Measurements from ENCODE around the gene EIPR1. TPM values are rescaled to one million over a fixed set of nuclear protein-coding genes. Genes with fewer than 3 reads are reported as not detected.

EIPR1 gene
- total RNA-seq, 2 experiments from 2014 or later, result 38.2 to 40.5 TPM

DNA sequence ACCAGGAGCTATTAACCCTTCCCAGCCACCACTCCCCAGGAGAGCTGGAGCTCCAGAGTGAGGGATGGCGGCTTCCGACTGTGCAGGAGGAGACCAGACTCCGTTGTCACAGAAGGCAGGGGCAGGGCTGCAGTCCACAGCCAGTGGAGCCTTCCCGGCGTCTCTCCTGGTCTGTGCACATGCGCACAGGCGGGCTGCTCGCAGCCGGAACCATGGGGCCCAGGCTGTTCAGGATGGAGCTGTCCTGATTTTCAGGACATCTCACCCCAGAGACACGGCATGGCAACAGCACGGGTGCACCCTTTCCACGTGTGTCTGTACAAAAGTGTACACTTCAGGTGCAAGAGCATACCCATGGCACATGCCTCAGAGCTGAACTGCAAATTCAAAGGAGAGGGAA lies 28.9 kb downstream of the EIPR1 start:
- Mint-ChIP-seq H3K4me3 (no peak overlapping the region), H3K27ac (no peak overlapping the region), H3K36me3 (peaks cover 52% of the 10 kb centered on the region), H3K27me3 (no peaks in the 10 kb centered on the region), H3K4me1 (ENCODE audit: low read depth) (no peaks in the 10 kb centered on the region), H3K9me3 (peaks cover 23% of the 10 kb centered on the region)
- CTCF ChIA-PET, result no interaction called here
- POLR2A ChIA-PET, result no interaction called here
- DNase-seq, result no peak
- intact Hi-C loops (cut with micrococcal nuclease), result no loop called here

GRCh38 chr2:3345621-3346020 lies 32.0 kb downstream of the EIPR1 start:
- peaks cover 31% of the 10 kb centered on the region for H3K36me3 Mint-ChIP-seq
- peaks cover 11% of the 10 kb centered on the region for H3K9me3 Mint-ChIP-seq
- intact Hi-C loops (cut with micrococcal nuclease), result no loop called here
- H3K4me3 Mint-ChIP-seq, result no peak overlapping the region
- H3K27ac Mint-ChIP-seq, result no peak overlapping the region
- H3K4me1 Mint-ChIP-seq (ENCODE audit: low read depth), result no peaks in the 10 kb centered on the region
- no peak for DNase-seq
- POLR2A ChIA-PET, result no interaction called here
- H3K27me3 Mint-ChIP-seq, result no peaks in the 10 kb centered on the region
- CTCF ChIA-PET, result no interaction called here

GRCh38 chr2:3344897-3345296 lies 32.7 kb downstream of the EIPR1 start:
- intact Hi-C loops (cut with micrococcal nuclease), result no loop called here
- Mint-ChIP-seq H3K27me3 (no peaks in the 10 kb centered on the region), H3K4me3 (no peak overlapping the region), H3K36me3 (peaks cover 25% of the 10 kb centered on the region), H3K27ac (no peak overlapping the region), H3K9me3 (peaks cover 4% of the 10 kb centered on the region), H3K4me1 (ENCODE audit: low read depth) (no peaks in the 10 kb centered on the region)
- DNase-seq, result no peak
- POLR2A ChIA-PET, result no interaction called here
- CTCF ChIA-PET, result no interaction called here

- ChIA-PET POLR2A (no interaction called here), CTCF (no interaction called here)
- Mint-ChIP-seq H3K27ac (no peak overlapping the region), H3K9me3 (peaks cover 4% of the 10 kb centered on the region), H3K36me3 (peaks cover 20% of the 10 kb centered on the region), H3K27me3 (no peaks in the 10 kb centered on the region), H3K4me3 (no peak overlapping the region), H3K4me1 (ENCODE audit: low read depth) (no peaks in the 10 kb centered on the region)
- no peak for DNase-seq
- intact Hi-C loops (cut with micrococcal nuclease), result no loop called here
These were observed 34.6 kb downstream of the EIPR1 start for GRCh38 chr2:3343012-3343411.

GRCh38 chr2:3342324-3342723 lies 35.3 kb downstream of the EIPR1 start:
- no peak overlapping the region for H3K27ac Mint-ChIP-seq
- intact Hi-C loops (cut with micrococcal nuclease), result no loop called here
- ChIA-PET POLR2A (no interaction called here), CTCF (no interaction called here)
- H3K9me3 Mint-ChIP-seq, result peaks cover under 1% of the 10 kb centered on the region
- H3K4me3 Mint-ChIP-seq, result no peak overlapping the region
- DNase-seq, result no peak
- H3K36me3 Mint-ChIP-seq, result peaks cover 13% of the 10 kb centered on the region
- no peaks in the 10 kb centered on the region for H3K4me1 Mint-ChIP-seq (ENCODE audit: low read depth)
- no peaks in the 10 kb centered on the region for H3K27me3 Mint-ChIP-seq

GRCh38 chr2:3341336-3341735 lies 36.3 kb downstream of the EIPR1 start:
- Mint-ChIP-seq H3K27ac (no peak overlapping the region), H3K4me3 (no peak overlapping the region), H3K36me3 (peaks cover 5% of the 10 kb centered on the region), H3K4me1 (ENCODE audit: low read depth) (no peaks in the 10 kb centered on the region), H3K27me3 (no peaks in the 10 kb centered on the region), H3K9me3 (no peaks in the 10 kb centered on the region)
- ChIA-PET CTCF (no interaction called here), POLR2A (no interaction called here)
- intact Hi-C loops (cut with micrococcal nuclease), result no loop called here
- DNase-seq, result no peak

- POLR2A ChIA-PET, result no interaction called here
- Mint-ChIP-seq H3K4me1 (ENCODE audit: low read depth) (no peaks in the 10 kb centered on the region), H3K27ac (no peak overlapping the region), H3K36me3 (peaks cover 15% of the 10 kb centered on the region), H3K4me3 (no peak overlapping the region), H3K9me3 (peaks cover 4% of the 10 kb centered on the region), H3K27me3 (no peaks in the 10 kb centered on the region)
- no peak for DNase-seq
- intact Hi-C loops (cut with micrococcal nuclease), result no loop called here
- CTCF ChIA-PET, result no interaction called here
These were observed 37.5 kb downstream of the EIPR1 start for GRCh38 chr2:3340144-3340543.

DNA sequence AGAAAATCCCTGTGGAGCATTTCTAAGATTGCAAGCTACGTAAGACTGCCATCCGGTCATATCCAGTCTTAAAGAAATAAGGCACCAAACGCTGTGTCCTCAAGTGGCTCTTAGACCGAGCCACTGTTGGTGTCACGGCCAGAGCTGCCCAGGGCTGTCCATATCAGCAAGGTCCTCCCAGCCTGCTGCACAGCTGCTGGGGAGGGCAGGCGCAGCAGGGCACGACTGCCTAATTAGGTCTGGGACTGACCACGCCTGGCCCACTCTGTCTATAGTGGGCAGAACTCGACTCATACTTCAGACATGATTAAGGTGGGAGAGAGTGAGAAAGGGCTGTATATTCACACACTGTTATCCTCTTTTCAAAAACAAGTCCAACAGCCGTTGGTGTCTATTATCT lies 39.3 kb downstream of the EIPR1 start:
- no peak overlapping the region for H3K27ac Mint-ChIP-seq
- peaks cover 4% of the 10 kb centered on the region for H3K9me3 Mint-ChIP-seq
- no peak for DNase-seq
- peaks cover 23% of the 10 kb centered on the region for H3K36me3 Mint-ChIP-seq
- no peaks in the 10 kb centered on the region for H3K4me1 Mint-ChIP-seq (ENCODE audit: low read depth)
- no peaks in the 10 kb centered on the region for H3K27me3 Mint-ChIP-seq
- CTCF ChIA-PET, result no interaction called here
- no peak overlapping the region for H3K4me3 Mint-ChIP-seq
- intact Hi-C loops (cut with micrococcal nuclease), result no loop called here
- POLR2A ChIA-PET, result no interaction called here

GRCh38 chr2:3336844-3337243 lies 40.8 kb downstream of the EIPR1 start:
- no peak overlapping the region for H3K27ac Mint-ChIP-seq
- no peak for DNase-seq
- peaks cover 38% of the 10 kb centered on the region for H3K36me3 Mint-ChIP-seq
- ChIA-PET POLR2A (no interaction called here), CTCF (no interaction called here)
- H3K4me1 Mint-ChIP-seq (ENCODE audit: low read depth), result no peaks in the 10 kb centered on the region
- peaks cover 4% of the 10 kb centered on the region for H3K9me3 Mint-ChIP-seq
- no peaks in the 10 kb centered on the region for H3K27me3 Mint-ChIP-seq
- no peak overlapping the region for H3K4me3 Mint-ChIP-seq
- intact Hi-C loops (cut with micrococcal nuclease), result no loop called here

DNA sequence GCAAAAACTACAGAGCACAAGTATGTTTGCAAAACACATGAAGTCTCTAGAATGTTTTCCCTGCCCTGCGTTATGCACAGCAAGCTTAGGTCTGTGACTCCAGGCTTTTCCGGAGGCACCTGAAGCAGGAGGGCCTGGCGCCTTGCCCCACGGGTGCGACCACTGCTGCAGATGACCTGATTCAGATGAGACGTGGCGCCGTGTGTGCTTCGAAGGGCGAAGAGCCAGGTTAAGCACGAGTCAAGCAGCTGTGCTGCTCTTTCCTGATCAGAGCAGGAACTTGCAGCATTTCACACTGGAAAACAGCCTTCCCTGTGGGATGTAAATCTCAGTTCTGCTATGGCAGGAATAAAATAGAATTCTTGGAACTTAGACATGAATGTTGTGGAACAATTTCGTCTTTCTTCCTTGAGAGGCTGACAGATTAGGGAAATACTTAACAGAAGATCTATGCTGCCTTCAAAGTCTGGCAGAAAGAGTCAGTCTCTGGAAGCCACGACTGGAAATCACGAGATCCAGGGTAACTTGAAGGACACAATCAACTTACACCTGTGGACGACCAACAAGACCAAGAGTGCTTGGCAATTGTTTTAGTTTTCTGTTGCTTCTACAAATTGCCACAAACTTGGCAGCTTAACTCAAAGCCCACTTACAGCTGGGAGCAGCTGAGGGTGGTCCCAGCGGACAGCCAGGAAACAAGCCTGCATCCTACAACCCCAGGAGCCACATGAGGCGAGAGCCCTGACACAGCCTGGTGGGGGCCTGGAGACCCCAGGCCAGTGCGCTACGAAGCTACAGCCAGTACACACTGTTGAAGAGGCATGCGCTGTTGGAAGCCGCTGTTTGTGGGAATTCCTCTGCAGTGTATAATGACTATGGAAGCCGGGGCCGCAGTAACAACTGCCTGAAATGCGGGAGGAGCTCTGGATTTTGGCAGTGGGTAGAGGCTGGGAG lies 42.9 kb downstream of the EIPR1 start:
- no peak overlapping the region for H3K27ac Mint-ChIP-seq
- no peaks in the 10 kb centered on the region for H3K27me3 Mint-ChIP-seq
- POLR2A ChIA-PET, result no interaction called here
- CTCF ChIA-PET, result no interaction called here
- H3K4me3 Mint-ChIP-seq, result no peak overlapping the region
- peaks cover 4% of the 10 kb centered on the region for H3K9me3 Mint-ChIP-seq
- no peak for DNase-seq
- intact Hi-C loops (cut with micrococcal nuclease), result no loop called here
- peaks cover 50% of the 10 kb centered on the region for H3K36me3 Mint-ChIP-seq
- no peaks in the 10 kb centered on the region for H3K4me1 Mint-ChIP-seq (ENCODE audit: low read depth)

DNA sequence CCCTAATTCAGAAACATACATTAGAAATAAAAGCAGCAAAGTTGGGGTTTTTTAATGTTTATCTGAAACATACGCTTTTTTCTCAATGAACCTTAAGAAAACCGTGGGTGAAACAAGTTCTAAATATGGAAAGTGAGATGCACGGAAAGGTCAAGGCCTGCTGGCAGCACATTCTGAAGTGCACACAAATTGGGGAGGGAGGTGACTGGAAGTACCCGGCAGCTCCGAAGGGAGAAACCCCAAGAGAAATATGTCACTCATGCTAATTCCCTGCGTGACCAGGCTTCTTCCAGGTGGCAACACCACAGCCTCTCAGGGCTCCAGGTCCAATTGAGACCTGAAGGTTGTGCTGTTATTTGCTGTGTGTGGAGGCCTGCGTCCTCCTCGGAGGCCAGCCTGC lies 45.5 kb downstream of the EIPR1 start:
- no peaks in the 10 kb centered on the region for H3K4me1 Mint-ChIP-seq (ENCODE audit: low read depth)
- H3K27ac Mint-ChIP-seq, result no peak overlapping the region
- no peaks in the 10 kb centered on the region for H3K27me3 Mint-ChIP-seq
- peaks cover 50% of the 10 kb centered on the region for H3K36me3 Mint-ChIP-seq
- DNase-seq, result no peak
- peaks cover 4% of the 10 kb centered on the region for H3K9me3 Mint-ChIP-seq
- ChIA-PET CTCF (no interaction called here), POLR2A (no interaction called here)
- intact Hi-C loops (cut with micrococcal nuclease), result no loop called here
- H3K4me3 Mint-ChIP-seq, result no peak overlapping the region

- Mint-ChIP-seq H3K4me1 (ENCODE audit: low read depth) (no peaks in the 10 kb centered on the region), H3K36me3 (peaks cover 33% of the 10 kb centered on the region), H3K27ac (no peak overlapping the region), H3K4me3 (no peak overlapping the region), H3K27me3 (no peaks in the 10 kb centered on the region), H3K9me3 (no peaks in the 10 kb centered on the region)
- ChIA-PET CTCF (no interaction called here), POLR2A (no interaction called here)
- intact Hi-C loops (cut with micrococcal nuclease), result no loop called here
- no peak for DNase-seq
These were observed 48.1 kb downstream of the EIPR1 start for GRCh38 chr2:3329491-3329890.

DNA sequence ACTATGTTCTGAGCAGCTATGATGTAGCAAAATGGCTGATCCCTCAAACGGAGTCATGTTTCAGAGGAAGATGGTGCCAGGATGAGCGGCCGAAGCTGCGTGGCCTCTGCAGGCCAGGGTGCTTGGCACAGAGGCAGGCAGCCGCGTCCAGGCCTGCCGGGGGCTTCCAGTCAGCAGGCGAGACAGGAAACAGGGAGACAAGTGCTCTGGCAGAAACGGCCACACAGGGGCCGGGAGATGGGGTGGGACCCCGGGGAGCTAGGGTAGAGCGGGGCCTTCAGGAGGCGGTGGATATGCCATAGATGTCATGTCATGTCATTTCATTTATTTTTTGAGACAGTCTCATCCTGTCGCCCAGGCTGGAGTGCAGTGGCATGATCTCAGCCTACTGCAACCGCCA lies 50.7 kb downstream of the EIPR1 start:
- no peaks in the 10 kb centered on the region for H3K4me1 Mint-ChIP-seq (ENCODE audit: low read depth)
- H3K36me3 Mint-ChIP-seq, result peaks cover 19% of the 10 kb centered on the region
- no peaks in the 10 kb centered on the region for H3K27me3 Mint-ChIP-seq
- no peaks in the 10 kb centered on the region for H3K9me3 Mint-ChIP-seq
- intact Hi-C loops (cut with micrococcal nuclease), result no loop called here
- ChIA-PET POLR2A (no interaction called here), CTCF (no interaction called here)
- DNase-seq, result no peak
- H3K4me3 Mint-ChIP-seq, result no peak overlapping the region
- no peak overlapping the region for H3K27ac Mint-ChIP-seq

Data from activated CD4-positive, alpha-beta memory T cell treated with anti-CD3 and anti-CD28 coated beads for 36 hours (primary cell).